Measurements from ENCODE around the gene MBD3L2B.
A peak's percentile ranks its signal among the peaks of the same experiment; 100 is the strongest.

The MBD3L2B gene

DNA sequence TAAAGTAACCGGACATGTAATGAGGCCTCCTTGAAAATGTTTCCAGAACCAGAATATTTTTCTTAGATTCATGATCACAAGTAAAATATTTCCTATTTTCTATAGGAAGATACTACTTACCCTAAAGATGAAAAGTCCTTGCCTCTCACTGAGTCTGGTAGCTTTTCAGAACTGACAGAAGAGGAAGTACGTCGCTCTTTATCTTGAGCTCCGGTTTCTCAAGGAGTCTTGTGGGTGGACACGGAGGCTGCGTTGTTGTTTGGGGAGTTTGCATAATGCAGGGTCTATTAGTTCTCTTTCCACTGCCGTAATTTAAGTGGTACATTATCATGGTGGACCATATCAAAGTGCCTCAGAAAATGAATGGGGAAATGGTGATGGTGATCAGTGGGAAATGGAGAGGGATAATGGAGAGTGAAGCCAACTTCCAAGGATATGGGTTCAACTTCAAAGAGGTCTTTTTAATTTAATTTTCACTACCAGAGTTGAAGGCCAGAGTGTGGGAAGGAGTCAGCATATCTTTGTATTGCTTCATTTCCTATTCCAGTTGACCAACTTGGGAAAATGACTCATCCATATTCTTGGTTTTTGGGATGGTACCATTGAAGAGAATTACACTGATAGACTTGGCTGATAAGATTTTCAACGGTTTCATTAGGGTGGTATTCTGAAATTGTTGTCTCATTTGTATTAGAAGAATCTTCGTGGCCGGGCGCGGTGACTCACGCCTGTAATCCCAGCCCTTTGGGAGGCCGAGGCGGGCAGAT, 23.4 kb downstream of the MBD3L2B start:
- TF ChIP-seq GABPA (IDR thresholded peaks at IDR 0.05; ENCODE audit: low read depth) (no peak), POLR2AphosphoS5 (IDR thresholded peaks at IDR 0.05; ENCODE audit: low read depth) (no peak), SPI1 (IDR thresholded peaks at IDR 0.05; ENCODE audit: borderline replicate concordance, low read depth) (peak; percentile 37; the same call in 1 of the 2 replicates)
- TF ChIP-seq, protein P1, sequence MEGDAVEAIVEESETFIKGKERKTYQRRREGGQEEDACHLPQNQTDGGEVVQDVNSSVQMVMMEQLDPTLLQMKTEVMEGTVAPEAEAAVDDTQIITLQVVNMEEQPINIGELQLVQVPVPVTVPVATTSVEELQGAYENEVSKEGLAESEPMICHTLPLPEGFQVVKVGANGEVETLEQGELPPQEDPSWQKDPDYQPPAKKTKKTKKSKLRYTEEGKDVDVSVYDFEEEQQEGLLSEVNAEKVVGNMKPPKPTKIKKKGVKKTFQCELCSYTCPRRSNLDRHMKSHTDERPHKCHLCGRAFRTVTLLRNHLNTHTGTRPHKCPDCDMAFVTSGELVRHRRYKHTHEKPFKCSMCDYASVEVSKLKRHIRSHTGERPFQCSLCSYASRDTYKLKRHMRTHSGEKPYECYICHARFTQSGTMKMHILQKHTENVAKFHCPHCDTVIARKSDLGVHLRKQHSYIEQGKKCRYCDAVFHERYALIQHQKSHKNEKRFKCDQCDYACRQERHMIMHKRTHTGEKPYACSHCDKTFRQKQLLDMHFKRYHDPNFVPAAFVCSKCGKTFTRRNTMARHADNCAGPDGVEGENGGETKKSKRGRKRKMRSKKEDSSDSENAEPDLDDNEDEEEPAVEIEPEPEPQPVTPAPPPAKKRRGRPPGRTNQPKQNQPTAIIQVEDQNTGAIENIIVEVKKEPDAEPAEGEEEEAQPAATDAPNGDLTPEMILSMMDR (IDR thresholded peaks at IDR 0.05; ENCODE audit: insufficient read depth, low read length), result no peak
- TF ChIP-seq, protein P2, sequence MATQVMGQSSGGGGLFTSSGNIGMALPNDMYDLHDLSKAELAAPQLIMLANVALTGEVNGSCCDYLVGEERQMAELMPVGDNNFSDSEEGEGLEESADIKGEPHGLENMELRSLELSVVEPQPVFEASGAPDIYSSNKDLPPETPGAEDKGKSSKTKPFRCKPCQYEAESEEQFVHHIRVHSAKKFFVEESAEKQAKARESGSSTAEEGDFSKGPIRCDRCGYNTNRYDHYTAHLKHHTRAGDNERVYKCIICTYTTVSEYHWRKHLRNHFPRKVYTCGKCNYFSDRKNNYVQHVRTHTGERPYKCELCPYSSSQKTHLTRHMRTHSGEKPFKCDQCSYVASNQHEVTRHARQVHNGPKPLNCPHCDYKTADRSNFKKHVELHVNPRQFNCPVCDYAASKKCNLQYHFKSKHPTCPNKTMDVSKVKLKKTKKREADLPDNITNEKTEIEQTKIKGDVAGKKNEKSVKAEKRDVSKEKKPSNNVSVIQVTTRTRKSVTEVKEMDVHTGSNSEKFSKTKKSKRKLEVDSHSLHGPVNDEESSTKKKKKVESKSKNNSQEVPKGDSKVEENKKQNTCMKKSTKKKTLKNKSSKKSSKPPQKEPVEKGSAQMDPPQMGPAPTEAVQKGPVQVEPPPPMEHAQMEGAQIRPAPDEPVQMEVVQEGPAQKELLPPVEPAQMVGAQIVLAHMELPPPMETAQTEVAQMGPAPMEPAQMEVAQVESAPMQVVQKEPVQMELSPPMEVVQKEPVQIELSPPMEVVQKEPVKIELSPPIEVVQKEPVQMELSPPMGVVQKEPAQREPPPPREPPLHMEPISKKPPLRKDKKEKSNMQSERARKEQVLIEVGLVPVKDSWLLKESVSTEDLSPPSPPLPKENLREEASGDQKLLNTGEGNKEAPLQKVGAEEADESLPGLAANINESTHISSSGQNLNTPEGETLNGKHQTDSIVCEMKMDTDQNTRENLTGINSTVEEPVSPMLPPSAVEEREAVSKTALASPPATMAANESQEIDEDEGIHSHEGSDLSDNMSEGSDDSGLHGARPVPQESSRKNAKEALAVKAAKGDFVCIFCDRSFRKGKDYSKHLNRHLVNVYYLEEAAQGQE (IDR thresholded peaks at IDR 0.05; ENCODE audit: insufficient replicate concordance, low read depth), result no peak
- Histone ChIP-seq H3K27ac (replicated peaks) (peak overlapping the region; percentile 40), H3K27me3 (ENCODE audit: insufficient read depth, poor library complexity, severe bottlenecking) (no peaks in the 10 kb centered on the region), H3K4me3 (replicated peaks; ENCODE audit: insufficient read depth, low read length) (no peak overlapping the region)
- peak; percentile 38 to 76 for DNase-seq (ENCODE audit: low read depth in 1 of 2, low spot score in 1 of 2)

DNA sequence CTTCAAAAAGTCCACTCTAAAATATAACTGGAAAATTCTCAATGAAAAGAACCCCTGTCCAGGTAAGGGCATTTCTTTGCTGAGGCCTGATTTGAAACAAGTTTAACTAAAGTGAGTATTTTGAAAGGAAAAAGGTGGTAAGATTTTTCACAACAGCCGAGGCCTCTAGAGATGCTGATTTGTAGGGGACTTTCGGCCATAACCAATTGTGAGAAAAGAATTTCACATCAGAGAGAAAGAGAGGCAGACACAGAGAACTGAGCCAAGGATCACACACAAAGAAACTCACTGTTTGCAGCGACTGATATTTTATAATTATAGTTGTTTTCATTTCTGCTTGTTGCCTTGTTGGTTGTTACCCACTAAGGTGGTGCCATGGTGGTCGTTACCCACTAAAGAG, 24.4 kb downstream of the MBD3L2B start:
- H3K27me3 ChIP-seq (ENCODE audit: insufficient read depth, poor library complexity, severe bottlenecking), result no peaks in the 10 kb centered on the region
- H3K4me3 ChIP-seq (replicated peaks; ENCODE audit: insufficient read depth, low read length), result no peak overlapping the region
- DNase-seq (ENCODE audit: low read depth in 1 of 2, low spot score in 1 of 2), result no peak
- TF ChIP-seq, protein P1 (IDR thresholded peaks at IDR 0.05; ENCODE audit: insufficient read depth, low read length), result no peak
- no peak for TF ChIP-seq POLR2AphosphoS5 (IDR thresholded peaks at IDR 0.05; ENCODE audit: low read depth)
- TF ChIP-seq SPI1 (IDR thresholded peaks at IDR 0.05; ENCODE audit: borderline replicate concordance, low read depth), result no peak
- TF ChIP-seq GABPA (IDR thresholded peaks at IDR 0.05; ENCODE audit: low read depth), result no peak
- TF ChIP-seq, protein P2 (IDR thresholded peaks at IDR 0.05; ENCODE audit: insufficient replicate concordance, low read depth), result no peak
- H3K27ac ChIP-seq (replicated peaks), result no peak overlapping the region

DNA sequence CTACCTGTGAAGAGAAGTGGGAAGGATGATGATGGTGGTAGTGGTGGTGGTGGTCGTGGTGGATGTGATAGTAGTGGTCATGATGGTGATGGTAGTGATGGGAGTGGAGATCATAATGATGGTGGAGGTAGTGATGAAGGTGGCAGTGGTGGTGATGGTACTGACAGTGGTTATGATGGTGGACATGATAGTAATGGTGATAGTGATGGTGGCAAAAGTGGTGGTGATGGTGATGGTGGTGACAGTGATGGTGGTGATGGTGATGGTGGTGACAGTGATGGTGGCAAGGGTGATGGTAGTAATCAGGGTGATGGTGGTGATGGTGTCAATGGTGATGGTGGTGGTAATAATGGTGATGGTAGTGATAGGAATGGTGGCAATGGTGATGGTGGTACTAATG, 26.2 kb downstream of the MBD3L2B start:
- TF ChIP-seq SPI1 (IDR thresholded peaks at IDR 0.05; ENCODE audit: borderline replicate concordance, low read depth) (no peak), GABPA (IDR thresholded peaks at IDR 0.05; ENCODE audit: low read depth) (no peak), POLR2AphosphoS5 (IDR thresholded peaks at IDR 0.05; ENCODE audit: low read depth) (no peak)
- TF ChIP-seq, protein P2 (IDR thresholded peaks at IDR 0.05; ENCODE audit: insufficient replicate concordance, low read depth), result no peak
- TF ChIP-seq, protein P1 (IDR thresholded peaks at IDR 0.05; ENCODE audit: insufficient read depth, low read length), result no peak
- no peak overlapping the region for H3K27ac ChIP-seq (replicated peaks)
- no peak for DNase-seq (ENCODE audit: low read depth in 1 of 2, low spot score in 1 of 2)
- H3K4me3 ChIP-seq (replicated peaks; ENCODE audit: insufficient read depth, low read length), result no peak overlapping the region
- no peaks in the 10 kb centered on the region for H3K27me3 ChIP-seq (ENCODE audit: insufficient read depth, poor library complexity, severe bottlenecking)

Data from HL-60 (cell line).